Lung (tissue), 12 donors: Measurements from ENCODE around the gene RBFOX1. TPM values are rescaled to one million over a fixed set of nuclear protein-coding genes. Genes with fewer than 3 reads are reported as not detected.

Experiments
- ATAC-seq: fragments of 200-7000 bp; cut with Tn5 transposase; one replicate; pipeline ENCODE4 v1.9.1; 2020; ENCODE audit warnings: moderate number of reproducible peaks; ENCODE audit not compliant: insufficient read depth, low FRiP score
- DNase-seq, 3 donors: peaks; one replicate each; pipeline ENCODE4 v3.0.0-alpha.2; 2013 to 2017
- H3K27ac ChIP-seq, 2 donors: one replicate each; pipeline ENCODE4 v1.5.1; 2013; ENCODE audit warnings: mild to moderate bottlenecking in 2 of 2, moderate library complexity in 2 of 2, control low read depth in 1 of 2, inconsistent platforms in 1 of 2, low read depth in 1 of 2, low read length in 1 of 2
- H3K27me3 ChIP-seq, 3 donors: one replicate each; pipeline ENCODE4 v1.5.1; 2013; ENCODE audit warnings: low read length in 2 of 3; ENCODE audit not compliant: control insufficient read depth in 3 of 3, insufficient read depth in 3 of 3
- H3K36me3 ChIP-seq, 4 donors: one replicate each; pipeline ENCODE4 v1.5.1; 2013; ENCODE audit warnings: low read length in 4 of 4, mild to moderate bottlenecking in 1 of 4, moderate library complexity in 1 of 4; ENCODE audit not compliant: control insufficient read depth in 4 of 4, insufficient read depth in 4 of 4
- H3K4me1 ChIP-seq, 5 donors: one replicate each; pipeline ENCODE4 v1.5.1; 2013; ENCODE audit warnings: low read length in 5 of 5, mild to moderate bottlenecking in 2 of 5, moderate library complexity in 1 of 5; ENCODE audit not compliant: control insufficient read depth in 5 of 5, insufficient read depth in 5 of 5
- H3K4me3 ChIP-seq: one replicate; pipeline ENCODE4 v1.5.1; 2013; ENCODE audit warnings: mild to moderate bottlenecking, control low read depth, moderate library complexity
- H3K9ac ChIP-seq, 2 donors: one replicate each; pipeline ENCODE4 v1.5.1; 2013; ENCODE audit warnings: low read length in 2 of 2, control low read depth in 1 of 2; ENCODE audit not compliant: insufficient read depth in 1 of 2
- H3K9me3 ChIP-seq, 4 donors: one replicate each; pipeline ENCODE4 v1.5.1; 2013; ENCODE audit warnings: low read length in 3 of 4, mild to moderate bottlenecking in 1 of 4, moderate library complexity in 1 of 4; ENCODE audit not compliant: control insufficient read depth in 4 of 4, insufficient read depth in 3 of 4
- CTCF ChIP-seq: IDR thresholded peaks from 2 replicates; pipeline ENCODE4 v1.5.1; 2012; ENCODE audit warnings: mild to moderate bottlenecking; ENCODE audit errors: control extremely low read depth, extremely low read depth
- WGBS, 2 donors: extraction: QIAGEN DNeasy Blood & Tissue Kit; methylation state at CpG; one replicate each; pipeline ENCODE4 v1.1.7; 2013; 5-methylcytosine and 5-hydroxymethylcytosine counted together
- polyA plus RNA-seq, 2 donors: library from polyadenylated mRNA; stranded (reverse); fragments of 200-250 nt; gene quantifications; one replicate each; pipeline ENCODE4 v1.2.1, GENCODE V29; 2013
- total RNA-seq, 2 donors: library from RNA; depleted of rRNA in 1 of 2; stranded (reverse); fragments of >200 nt in 1 of 2; gene quantifications; one replicate each; pipeline ENCODE4 v1.2.1, GENCODE V29; 2014 to 2021
- donor health status: control.
- donor health status: control.
- donor health status: Bipolar disorder and iron deficiency.
- donor health status: healthy.
- donor health status: DM: yes; HTN: yes; CAD: no.

Gene RBFOX1
- total and polyA plus RNA-seq, 4 donors: 0.55 to 3.0 TPM; not detected in 2

GRCh38 chr16:7304279-7304678 is 28.4 kb upstream of the RBFOX1 start:
- no peak for TF ChIP-seq CTCF
- Histone ChIP-seq H3K4me3 (no peak overlapping the region), H3K9ac (no peak overlapping the region), H3K36me3 (no peaks in the 10 kb centered on the region), H3K4me1 (no peaks in the 10 kb centered on the region), H3K27me3 (peaks cover 0 to 54% (median 31%) of the 10 kb centered on the region in 3 donors), H3K9me3 (peaks cover 0 to 3% (median 0%) of the 10 kb centered on the region in 4 donors), H3K27ac (no peak overlapping the region)
- ATAC-seq: no peak
- 1 to 2% methylated on average over 27 of the region's 27 CpGs for WGBS, 2 donors
- no peak for DNase-seq

- H3K27me3 ChIP-seq: peaks cover 0 to 54% (median 31%) of the 10 kb centered on the region in 3 donors
Measured at GRCh38 chr16:7304958-7305357, 27.7 kb upstream of the RBFOX1 start.

GRCh38 chr16:7313170-7313569 is 19.5 kb upstream of the RBFOX1 start:
- 44 to 56% methylated on average over 5 of the region's 5 CpGs for WGBS, 2 donors
- Histone ChIP-seq H3K36me3 (no peaks in the 10 kb centered on the region), H3K9ac (no peak overlapping the region), H3K27me3 (peaks cover 0 to 9% (median 0%) of the 10 kb centered on the region in 3 donors), H3K4me1 (no peaks in the 10 kb centered on the region), H3K9me3 (peaks cover 0 to 4% (median 0%) of the 10 kb centered on the region in 4 donors), H3K4me3 (no peak overlapping the region), H3K27ac (no peak overlapping the region)
- DNase-seq (peak; percentile 5 to 19 (median 6)), ATAC-seq (no peak)
- TF ChIP-seq CTCF: no peak

More at GRCh38 chr16:7304958-7305357, 27.7 kb upstream of the RBFOX1 start:
- Histone ChIP-seq H3K36me3 (no peaks in the 10 kb centered on the region), H3K27ac (no peak overlapping the region), H3K9ac (no peak overlapping the region), H3K4me3 (no peak overlapping the region), H3K4me1 (no peaks in the 10 kb centered on the region), H3K9me3 (peaks cover 0 to 3% (median 0%) of the 10 kb centered on the region in 4 donors)
- ATAC-seq (no peak), DNase-seq (no peak)
- 8 to 17% methylated on average over 4 of the region's 4 CpGs for WGBS, 2 donors
- no peak for TF ChIP-seq CTCF

- no peak overlapping the region for H3K27ac ChIP-seq
- no peaks in the 10 kb centered on the region for H3K36me3 ChIP-seq
- peaks cover 0 to 4% (median 0%) of the 10 kb centered on the region in 4 donors for H3K9me3 ChIP-seq
- no peak overlapping the region for H3K4me3 ChIP-seq
- H3K27me3 ChIP-seq: peaks cover 0 to 9% (median 0%) of the 10 kb centered on the region in 3 donors
- no peak overlapping the region for H3K9ac ChIP-seq
- H3K4me1 ChIP-seq: no peaks in the 10 kb centered on the region
- DNase-seq: no peak
- WGBS, 2 donors: 42 to 49% methylated on average over 12 of the region's 12 CpGs
- TF ChIP-seq CTCF: no peak
- no peak for ATAC-seq
Measured at GRCh38 chr16:7314163-7314562, 18.5 kb upstream of the RBFOX1 start.
